Measurements from ENCODE around the gene SLC24A3.

SLC24A3 gene

DNA sequence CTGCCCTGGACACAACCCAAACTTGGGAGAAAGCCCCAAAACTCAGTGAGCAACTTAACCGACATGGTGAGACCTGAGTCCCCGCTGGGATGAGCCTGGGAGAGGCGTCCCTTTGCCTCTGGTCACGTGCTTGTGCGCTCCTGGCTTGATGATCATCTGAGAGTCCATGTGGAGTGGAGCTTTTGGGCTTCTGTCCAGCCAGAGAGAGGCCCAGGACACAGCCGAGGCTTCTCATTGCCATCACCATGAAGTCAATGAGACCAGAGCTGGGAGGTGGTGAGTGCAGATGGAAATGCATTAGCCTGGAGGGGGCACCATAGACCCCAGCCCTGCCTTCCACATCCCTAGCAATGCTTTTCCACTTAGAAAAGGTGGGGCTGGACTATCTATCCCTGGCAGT is 250.0 kb downstream of the SLC24A3 start:
- DNase-seq (ENCODE audit: low spot score): no peak

DNA sequence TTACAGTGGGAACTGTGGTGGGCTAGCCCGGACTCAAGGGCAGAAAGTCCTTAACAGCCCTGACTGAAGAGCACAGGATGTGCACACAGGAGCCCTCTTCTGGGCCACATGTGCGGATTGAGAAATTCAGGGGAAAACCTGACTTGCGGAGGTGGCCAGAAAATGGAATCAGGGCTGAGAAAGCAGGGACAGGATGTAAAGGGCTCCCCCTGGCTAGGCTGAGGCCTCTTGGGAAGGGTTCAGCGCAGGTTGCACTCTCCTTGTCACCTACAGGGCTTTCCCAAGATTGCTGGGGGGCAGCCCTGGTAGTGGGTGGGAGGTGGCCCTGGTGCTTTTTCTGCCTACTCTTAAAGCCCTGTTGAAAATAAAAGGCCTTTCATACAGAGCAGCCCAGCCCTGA is 251.2 kb downstream of the SLC24A3 start:
- no peak for DNase-seq (ENCODE audit: low spot score)

DNA sequence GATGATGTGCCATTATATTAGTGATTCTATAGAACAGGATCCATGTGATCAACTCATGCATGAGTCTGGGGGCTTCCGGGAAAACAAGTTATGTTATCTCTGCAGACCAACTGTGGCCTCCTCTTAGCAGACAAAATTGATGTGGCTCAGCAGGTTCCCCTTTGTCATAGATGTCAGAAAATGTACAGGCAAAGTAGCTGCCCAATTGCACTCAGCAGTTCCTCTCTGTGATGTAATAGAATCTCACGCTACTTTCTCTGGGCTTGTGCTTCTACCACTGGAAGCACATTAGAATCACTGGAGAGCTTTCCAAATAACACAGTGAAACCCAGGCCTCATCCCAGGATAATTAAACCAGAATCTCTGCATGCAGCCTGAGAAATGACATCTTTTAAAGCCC is 253.1 kb downstream of the SLC24A3 start:
- no peak for DNase-seq (ENCODE audit: low spot score)

DNA sequence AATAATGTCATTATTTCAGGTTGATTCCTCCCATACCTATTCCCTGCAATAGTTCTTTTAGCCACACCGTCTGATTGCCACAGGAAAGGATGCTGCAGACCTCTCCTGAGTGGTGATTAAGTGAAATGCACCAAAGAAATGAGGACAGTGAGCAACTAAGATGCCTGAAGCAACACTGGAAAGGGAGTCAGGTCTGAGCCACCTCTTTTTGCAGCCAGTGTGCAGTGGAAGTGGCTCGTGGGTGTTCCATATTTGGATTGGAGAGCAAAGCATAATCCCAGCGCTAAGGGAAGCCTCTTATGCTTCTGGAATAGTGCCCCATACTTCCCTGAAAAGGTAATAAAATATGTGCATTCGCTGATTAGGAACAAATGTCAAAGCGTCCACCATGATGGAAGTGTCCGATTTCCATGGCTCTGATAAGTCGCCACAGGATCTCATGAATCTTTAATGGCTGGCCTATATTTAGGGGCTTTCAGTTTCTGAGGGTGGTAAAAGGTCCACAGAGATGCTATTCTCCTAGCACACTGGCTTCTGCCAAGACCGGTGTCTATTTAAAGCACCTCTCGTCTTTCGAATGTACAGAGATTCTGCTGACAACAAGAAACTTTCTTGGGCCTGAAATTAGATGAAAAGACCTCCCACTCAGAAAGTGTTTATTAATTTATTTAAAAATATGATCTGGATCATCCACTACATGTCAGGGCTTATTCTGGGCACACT is 253.9 kb downstream of the SLC24A3 start:
- no peak for DNase-seq (ENCODE audit: low spot score)

DNA sequence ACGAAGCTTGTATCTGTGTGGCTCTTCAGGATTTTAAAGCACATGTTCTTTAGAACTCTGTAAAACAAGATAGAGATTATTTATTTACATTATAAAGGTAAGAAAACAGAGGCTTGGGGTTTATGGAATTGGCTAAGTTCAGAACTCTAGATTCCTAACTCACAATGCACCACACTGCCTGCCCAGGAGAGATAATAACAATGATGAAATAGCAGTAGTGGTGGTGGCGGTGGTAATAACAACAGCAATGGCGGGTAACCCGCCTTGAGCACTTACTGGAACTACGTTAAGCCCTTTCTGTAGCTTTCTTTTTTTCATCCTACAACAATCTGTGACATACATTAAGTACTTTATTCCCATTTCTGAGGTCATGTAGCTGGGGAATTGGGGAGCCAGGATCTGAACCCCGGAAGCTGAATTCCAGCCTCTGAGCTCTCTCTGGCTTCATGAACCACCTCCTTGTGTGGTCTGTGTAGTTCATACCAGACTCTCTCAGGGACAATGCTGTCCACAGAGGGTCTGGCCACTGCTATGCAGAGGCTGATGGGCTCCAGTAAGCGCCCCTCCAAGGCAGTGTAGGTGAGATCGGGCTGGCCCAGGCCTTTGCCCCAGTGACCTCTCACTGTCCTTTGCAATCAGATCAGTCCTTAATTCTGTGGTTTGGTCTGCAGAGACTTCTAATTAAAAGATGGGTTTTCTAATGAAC is 260.9 kb downstream of the SLC24A3 start:
- no peak for DNase-seq (ENCODE audit: low spot score)

DNA sequence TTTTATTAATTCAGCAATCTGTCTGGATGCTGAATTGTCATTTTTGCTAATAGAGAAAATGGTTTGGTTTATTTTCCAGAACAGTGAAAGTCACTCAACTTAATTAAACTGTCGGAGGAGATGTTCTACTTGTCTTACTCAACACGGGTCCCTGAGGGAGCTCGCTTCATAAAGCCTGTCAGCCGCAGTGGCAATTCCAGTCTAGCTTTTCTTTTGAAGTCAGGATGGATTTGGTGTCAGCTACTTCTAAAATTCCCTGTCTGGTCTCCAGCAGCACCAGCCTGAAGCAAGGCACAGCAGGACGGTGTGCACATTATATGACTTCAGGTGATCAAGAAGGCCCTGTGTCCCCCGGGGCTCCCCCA is 261.5 kb downstream of the SLC24A3 start:
- DNase-seq (ENCODE audit: low spot score): no peak

DNA sequence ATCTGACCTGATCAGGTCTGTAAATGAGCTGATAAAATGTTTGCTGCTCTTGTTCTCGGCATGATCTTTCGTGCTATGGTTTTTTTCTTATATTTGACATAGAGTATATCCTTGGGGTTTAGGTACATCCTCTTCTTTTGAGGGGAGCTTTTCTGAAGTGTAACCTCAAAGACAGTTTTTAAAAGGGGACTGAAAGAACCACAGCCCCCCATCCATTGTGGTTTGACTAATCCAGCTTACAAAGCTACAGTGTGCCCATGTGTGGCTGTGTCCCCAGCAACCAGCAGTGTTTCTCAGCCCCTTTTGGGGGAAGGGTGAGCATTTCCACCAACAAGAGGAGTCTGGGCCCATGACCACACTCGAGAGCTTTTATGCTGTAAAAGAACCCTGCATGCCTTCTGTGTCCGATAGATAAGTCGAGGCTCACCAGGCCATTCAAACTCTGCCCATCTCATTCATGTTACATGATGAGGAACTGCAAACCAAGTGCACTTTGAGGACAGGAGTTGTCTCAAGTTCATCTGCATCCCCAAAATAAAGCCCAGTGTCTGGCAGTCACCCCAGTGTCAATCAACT is 266.0 kb downstream of the SLC24A3 start:
- DNase-seq (ENCODE audit: low spot score): no peak

DNA sequence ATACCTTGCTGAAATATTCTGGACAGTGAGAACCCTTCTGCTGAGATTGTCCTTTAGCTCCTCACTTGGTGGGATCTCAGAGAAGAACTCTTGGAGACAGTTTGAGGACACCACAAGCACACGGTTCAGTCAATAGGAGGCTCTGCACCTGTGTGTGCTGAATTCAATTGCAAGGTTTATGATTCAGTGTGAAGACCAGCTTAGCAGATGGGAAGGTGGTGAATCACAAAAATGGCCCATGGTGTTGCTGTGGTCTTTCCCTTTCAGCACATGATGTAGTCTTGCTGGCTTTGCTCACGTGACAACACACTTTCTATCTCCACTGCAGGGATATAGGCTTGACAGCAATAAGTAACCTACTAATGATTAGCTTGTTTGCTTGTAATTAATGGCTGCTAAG is 270.3 kb downstream of the SLC24A3 start:
- no peak for DNase-seq (ENCODE audit: low spot score)

DNA sequence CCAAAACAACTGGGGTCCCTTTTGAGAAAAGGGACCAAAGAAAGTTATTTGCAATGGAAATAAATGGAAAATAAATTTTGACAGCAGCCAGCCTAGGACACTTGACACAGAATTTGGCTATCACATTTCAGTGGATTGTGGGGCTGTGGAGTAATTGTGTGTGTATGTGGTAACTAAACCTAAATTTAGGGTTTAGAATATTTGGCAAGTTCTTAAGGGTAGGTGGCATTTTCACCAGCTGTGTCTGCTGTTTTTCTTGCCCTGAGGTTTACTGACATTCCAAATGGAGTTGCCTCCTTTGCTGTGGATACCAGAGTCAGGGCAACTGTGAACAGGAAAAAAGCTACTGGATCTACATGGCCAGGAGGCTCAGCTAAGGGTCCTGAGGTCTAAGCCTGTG is 270.9 kb downstream of the SLC24A3 start:
- DNase-seq (ENCODE audit: low spot score): no peak

DNA sequence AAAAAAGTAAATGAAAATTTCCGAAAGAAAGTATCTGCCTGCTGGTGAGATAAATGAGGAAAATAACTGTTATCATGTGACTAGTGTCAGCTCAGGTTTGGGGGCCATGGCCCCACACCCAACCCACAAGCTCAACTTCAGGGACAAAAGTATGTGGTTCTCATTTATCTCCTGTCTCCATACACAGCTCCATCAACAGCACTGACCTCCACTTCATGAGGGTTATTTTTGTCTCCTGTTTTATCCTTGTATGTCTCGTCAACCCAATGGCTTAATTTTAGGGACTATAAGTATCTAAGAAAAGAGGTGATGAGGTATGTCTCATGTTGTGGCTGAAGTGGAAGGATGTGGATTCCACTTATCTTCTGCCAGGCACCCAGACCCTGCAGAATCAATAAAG is 274.0 kb downstream of the SLC24A3 start:
- no peak for DNase-seq (ENCODE audit: low spot score)

DNA sequence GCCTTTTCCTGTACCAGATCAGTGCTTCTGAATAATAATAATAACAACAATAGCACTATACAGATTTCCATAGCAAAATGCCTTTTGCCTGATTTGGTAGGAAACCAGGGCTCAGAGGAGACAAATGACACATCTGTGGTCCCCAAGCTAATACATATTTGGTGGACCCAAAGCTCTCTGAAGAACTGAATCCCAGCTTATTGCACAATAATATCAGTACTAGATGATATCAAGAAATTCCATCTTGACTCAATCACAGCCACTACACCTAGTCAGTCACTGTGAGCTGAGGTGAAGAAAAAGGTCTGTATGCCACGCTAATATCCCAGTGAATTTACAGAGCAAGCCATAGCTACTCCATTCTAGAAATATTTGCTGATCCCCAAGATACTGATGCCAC is 275.0 kb downstream of the SLC24A3 start:
- no peak for DNase-seq (ENCODE audit: low spot score)

DNA sequence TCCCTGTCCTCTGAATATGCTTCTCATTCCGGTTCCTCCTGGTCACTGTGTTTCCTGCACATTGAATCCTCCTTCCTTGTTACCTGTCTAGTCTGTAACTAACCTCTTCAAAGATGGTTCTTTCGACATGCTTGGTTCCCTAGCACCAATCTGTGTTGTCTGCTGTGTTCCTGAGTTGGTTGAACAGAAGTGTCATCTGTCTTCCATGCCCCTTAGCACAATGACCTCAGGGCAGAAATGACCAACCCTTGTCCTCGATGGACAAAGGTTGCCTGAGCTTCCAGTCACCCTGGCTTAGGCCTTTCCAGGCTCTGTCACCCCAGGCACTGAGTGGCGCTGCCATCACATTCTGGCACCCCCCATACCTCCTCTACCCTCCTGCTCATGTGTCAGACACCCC is 278.8 kb downstream of the SLC24A3 start:
- DNase-seq (ENCODE audit: low spot score): no peak

DNA sequence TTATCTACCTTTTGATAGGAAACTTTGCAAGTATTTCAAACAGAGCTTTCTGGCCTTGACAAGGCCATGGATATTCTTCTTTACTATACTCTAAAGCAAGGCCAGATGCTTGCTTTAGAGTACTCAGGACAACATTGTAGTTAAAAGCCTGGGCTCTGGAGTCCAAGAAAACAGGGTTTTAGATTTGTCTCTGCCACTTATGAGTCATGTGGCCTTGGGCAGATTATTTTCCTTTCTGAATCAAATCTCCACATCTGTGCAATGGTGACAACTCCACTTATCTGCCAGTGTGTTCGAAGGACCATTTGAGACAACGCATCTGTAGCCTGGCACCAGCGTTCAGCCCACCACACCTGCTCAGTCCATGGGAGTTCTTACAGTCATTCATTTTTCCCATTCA is 279.7 kb downstream of the SLC24A3 start:
- no peak for DNase-seq (ENCODE audit: low spot score)

DNA sequence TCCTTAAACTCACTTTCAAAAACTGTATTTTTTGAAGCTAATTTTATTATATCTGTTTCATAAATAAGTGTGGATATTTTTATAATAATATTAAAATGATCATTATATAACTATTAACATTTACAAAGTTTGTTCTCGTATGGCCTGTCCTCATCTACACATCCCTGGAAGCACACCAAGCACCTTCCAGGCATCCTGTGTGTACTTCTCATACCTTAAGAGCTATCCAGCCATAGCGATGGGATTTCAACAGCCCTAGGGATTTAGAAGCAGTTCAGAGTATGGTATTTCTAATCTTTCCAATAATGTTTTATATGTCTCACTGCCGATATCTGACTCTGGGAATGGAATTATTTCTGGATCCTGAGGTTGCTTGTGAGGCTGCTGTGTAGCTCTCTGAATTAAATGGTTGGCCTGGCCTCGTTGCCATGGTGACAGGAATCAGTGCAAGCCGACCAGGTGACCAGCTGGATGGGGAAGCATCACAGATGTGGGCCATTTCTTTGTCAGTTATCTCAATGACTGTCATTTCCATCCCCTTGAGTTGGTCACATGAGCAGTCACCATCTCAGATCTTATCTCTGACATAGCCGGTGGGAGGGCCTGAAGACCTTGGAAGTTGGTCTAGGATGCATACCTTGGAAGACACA is 280.4 kb downstream of the SLC24A3 start:
- no peak for DNase-seq (ENCODE audit: low spot score)

DNA sequence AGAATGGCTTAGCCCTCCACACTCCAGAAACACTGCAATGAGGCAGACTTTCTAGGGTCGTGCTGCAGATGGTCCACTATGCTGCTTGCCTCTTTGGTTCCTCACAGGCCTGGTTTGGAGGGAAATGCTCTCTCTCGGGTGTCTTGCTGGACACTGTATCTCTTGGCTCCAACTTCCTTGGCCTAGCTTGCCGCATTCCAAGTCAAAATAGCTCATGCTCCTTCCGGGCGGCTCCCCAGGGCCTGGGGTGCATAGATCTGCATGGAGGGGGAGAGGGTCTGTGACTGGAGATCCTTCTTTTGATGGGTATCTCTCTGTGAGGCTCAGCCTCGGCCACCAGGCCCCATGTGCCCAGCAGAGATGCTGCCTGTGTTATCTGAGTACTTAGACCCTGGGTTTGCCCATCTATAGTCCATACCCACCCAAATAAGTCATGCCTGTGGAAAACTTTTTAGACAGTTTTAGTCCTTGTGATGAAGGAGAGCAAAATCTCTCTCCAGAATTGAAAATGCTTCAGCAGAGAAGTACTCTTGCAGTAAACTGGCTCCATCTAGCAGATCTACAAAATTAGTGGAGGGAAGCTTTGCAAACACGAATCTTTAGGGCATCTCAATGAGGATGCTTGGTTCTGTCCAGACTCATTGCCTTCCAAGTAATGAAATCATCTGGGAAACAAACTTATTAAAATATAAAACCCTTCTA is 281.5 kb downstream of the SLC24A3 start:
- no peak for DNase-seq (ENCODE audit: low spot score)

DNA sequence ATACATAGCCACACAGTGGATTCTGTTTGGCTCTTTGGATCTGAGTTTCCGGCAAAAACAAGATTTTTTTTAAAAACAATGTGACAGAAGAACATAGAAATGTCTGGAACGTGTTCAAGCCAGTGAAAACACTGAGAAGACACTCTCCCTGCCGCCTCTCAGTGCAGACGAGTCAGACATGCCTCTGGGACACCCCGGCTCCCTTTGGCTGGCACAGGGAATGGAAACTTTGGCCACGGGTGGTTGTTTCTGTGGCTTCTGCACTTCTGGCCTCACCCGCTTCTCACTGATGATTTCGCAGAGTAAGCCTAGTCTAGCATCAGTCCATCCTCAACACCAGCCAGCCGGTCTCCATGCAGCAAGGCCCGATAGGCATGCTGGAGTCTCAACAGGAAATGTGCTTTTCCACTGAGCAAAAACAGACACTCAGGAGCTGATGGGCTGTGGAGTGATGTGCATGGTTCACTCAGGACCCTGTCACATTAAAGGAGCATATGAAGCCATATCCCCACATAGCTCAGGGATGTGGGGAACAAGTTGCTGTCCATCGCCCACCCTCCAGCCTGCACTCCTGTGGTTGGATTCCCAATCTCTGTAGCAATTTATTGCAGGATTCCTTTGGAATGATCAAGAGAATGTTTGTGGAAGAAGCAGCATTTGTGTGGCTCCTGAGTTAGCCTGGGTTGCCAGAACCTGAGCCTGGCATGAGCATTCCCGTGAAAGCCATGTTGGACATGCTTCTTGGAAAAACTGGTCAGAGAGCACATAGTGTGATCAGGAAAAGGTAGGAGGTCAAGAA is 283.7 kb downstream of the SLC24A3 start:
- no peak for DNase-seq (ENCODE audit: low spot score)

DNA sequence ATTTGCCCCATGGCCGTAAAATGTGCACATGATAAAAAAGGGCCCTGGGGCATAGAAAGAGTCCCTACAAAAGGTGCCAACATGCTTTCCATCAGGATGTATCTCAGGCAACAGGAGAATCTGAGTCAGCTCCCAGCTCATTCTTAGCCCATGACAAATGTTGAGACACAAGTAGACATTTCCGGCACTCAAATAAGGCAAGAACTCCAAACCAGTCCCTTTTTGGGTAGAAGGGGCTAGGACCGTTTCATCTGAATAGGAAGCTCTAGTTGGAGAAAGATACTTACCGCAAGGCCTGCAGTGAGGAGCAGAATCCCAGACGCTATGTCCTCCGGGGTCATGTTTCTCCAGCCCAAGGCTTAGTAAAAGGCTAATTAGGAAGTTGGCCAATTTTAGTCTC is 284.6 kb downstream of the SLC24A3 start:
- no peak for DNase-seq (ENCODE audit: low spot score)

DNA sequence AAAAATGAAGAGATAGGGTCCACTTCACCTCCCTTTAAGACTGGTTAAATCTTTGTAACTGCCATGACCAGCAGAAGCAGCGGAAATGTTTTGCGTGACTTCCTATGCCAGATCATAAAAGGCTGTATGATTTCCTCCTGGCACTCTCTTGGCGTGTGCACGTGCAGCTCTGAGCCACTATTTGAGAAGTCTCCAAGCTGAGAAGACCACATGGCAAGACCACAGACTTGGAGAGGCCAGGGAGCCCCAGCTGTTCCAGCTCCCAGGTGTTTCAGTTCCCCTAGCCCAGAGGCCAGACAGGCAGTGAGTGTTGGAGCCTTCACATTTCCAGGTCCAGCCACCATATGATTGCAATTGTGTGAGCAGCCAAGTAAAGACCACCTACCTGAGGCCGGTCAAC is 286.3 kb downstream of the SLC24A3 start:
- no peak for DNase-seq (ENCODE audit: low spot score)

DNA sequence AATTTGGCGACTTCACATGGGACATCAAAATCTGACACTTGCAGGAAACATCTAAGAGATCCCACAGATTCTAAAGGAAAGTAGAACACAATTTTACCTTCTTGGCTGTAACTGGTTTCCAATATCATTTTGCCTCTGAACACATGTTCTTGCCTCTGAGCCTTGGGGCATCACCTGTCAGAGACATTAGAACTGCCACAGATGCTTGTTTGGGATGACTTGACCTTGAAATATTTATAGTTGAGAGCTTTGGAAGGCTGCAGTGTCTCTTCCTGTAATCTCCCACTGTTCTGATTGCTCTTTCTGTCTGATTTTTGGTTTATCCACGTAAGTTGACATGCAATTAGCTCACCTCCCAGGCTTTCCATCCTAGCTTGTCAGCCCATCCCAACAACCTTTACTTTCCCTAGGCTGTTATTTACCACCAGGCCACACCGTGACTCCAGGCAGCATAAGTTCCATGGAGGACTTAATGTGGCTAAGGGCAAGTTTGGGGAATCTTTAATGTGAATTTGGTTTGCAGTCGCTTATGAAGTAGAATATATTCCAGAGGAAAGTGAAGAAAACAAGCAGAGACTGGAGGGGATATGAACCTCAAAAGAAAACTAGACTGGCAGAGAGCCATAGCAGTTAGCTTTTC is 289.2 kb downstream of the SLC24A3 start:
- no peak for DNase-seq (ENCODE audit: low spot score)

DNA sequence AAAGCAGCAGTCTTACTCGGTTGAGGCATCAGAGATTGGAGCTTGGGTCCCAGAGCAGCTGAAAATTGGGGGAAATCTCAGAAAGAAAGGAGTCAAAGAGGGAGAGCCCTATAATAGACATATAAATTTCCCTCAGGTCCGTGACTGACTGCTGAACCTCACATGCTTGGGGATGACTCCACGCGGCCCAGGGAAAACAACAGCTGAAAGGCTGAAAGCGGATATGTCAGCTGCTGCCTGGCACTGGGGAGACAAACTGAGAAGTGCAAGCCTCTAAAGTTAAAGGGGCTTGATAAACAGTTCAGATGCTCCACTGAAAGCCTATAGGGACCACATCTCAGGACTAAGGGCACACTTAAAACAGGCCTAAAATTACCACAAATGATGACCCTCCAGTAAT is 289.7 kb downstream of the SLC24A3 start:
- DNase-seq (ENCODE audit: low spot score): no peak

DNA sequence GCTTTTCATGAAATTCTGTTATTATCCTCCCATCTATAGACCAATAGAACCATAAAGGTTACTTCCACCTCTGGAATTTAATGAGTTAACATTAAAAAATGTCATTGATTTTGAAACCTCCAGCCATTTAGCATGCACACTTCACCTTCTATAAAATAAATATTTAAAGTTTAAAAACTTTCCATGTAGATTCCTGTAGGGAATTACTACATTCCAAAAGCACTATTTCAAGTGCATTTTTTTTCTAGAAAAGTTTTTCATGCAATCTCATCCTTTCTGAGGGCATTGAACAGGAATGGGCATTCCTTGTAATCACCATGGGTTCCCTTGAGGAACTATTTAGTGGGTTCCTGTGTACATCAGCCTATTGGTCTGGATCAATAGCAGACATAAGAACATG is 291.8 kb downstream of the SLC24A3 start:
- DNase-seq (ENCODE audit: low spot score): no peak
